ENCODE measurements around the gene NELL1. TPM values are rescaled to one million over a fixed set of nuclear protein-coding genes. Genes with fewer than 3 reads are reported as not detected.
A peak's percentile ranks its signal among the peaks of the same experiment; 100 is the strongest.

NELL1 gene
- total and polyA plus RNA-seq, 2 experiments from 2014 or later: 1.6 TPM; not detected in 1

DNA sequence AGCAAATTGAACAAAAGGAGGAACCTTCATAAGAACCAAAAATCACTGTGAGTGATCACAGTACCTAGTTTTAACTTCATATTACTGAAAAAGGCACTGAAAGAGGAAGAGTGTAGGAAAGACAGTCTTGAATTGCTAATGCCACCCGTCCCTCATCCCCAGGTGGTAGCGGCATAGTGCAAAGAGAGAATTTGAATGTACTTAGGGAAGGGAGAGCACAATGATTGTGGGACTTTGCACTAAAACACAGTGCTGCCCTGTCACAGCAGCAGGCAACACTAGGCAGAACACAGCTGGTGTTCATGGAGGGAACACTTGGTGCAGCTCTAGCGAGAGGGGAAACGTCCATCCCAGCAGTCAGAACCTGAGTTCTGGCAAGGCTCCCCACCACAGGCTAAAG is 807.2 kb downstream of the NELL1 start (continued):
- TF ChIP-seq, protein P1, sequence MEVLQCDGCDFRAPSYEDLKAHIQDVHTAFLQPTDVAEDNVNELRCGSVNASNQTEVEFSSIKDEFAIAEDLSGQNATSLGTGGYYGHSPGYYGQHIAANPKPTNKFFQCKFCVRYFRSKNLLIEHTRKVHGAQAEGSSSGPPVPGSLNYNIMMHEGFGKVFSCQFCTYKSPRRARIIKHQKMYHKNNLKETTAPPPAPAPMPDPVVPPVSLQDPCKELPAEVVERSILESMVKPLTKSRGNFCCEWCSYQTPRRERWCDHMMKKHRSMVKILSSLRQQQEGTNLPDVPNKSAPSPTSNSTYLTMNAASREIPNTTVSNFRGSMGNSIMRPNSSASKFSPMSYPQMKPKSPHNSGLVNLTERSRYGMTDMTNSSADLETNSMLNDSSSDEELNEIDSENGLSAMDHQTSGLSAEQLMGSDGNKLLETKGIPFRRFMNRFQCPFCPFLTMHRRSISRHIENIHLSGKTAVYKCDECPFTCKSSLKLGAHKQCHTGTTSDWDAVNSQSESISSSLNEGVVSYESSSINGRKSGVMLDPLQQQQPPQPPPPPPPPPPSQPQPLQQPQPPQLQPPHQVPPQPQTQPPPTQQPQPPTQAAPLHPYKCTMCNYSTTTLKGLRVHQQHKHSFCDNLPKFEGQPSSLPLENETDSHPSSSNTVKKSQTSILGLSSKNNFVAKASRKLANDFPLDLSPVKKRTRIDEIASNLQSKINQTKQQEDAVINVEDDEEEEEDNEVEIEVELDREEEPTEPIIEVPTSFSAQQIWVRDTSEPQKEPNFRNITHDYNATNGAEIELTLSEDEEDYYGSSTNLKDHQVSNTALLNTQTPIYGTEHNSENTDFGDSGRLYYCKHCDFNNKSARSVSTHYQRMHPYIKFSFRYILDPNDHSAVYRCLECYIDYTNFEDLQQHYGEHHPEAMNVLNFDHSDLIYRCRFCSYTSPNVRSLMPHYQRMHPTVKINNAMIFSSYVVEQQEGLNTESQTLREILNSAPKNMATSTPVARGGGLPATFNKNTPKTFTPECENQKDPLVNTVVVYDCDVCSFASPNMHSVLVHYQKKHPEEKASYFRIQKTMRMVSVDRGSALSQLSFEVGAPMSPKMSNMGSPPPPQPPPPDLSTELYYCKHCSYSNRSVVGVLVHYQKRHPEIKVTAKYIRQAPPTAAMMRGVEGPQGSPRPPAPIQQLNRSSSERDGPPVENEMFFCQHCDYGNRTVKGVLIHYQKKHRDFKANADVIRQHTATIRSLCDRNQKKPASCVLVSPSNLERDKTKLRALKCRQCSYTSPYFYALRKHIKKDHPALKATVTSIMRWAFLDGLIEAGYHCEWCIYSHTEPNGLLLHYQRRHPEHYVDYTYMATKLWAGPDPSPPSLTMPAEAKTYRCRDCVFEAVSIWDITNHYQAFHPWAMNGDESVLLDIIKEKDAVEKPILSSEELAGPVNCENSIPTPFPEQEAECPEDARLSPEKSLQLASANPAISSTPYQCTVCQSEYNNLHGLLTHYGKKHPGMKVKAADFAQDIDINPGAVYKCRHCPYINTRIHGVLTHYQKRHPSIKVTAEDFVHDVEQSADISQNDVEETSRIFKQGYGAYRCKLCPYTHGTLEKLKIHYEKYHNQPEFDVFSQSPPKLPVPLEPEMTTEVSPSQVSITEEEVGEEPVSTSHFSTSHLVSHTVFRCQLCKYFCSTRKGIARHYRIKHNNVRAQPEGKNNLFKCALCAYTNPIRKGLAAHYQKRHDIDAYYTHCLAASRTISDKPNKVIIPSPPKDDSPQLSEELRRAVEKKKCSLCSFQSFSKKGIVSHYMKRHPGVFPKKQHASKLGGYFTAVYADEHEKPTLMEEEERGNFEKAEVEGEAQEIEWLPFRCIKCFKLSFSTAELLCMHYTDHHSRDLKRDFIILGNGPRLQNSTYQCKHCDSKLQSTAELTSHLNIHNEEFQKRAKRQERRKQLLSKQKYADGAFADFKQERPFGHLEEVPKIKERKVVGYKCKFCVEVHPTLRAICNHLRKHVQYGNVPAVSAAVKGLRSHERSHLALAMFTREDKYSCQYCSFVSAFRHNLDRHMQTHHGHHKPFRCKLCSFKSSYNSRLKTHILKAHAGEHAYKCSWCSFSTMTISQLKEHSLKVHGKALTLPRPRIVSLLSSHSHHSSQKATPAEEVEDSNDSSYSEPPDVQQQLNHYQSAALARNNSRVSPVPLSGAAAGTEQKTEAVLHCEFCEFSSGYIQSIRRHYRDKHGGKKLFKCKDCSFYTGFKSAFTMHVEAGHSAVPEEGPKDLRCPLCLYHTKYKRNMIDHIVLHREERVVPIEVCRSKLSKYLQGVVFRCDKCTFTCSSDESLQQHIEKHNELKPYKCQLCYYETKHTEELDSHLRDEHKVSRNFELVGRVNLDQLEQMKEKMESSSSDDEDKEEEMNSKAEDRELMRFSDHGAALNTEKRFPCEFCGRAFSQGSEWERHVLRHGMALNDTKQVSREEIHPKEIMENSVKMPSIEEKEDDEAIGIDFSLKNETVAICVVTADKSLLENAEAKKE (CRISPR knock-in tag; IDR thresholded peaks at IDR 0.05): no peak
- no peak for TF ChIP-seq ZNF114 (CRISPR knock-in tag; IDR thresholded peaks at IDR 0.05)

DNA sequence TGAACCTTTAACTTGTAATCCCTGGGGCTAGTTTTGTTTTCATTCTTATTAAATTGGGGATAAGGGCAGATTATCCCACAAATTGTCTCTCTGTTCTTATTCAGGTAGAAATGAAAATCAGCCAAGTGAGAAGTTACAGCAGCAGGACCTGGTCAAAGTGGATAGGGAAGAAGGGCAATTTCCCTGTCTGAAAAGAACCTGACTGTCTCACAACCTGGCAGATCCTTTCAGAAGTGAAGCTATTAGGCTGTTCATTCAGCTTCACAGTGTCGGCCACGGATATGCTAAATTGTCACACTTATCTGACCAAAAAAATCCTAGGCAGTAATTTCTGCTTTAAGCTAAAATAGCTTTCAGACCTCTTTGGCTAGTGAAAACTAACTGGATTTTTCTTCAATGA is 810.9 kb downstream of the NELL1 start:
- Mint-ChIP-seq H3K27ac (no peak overlapping the region), H3K4me3 (no peak overlapping the region), H3K36me3 (ENCODE audit: low read depth) (no peaks in the 10 kb centered on the region), H3K9me3 (no peaks in the 10 kb centered on the region), H3K4me1 (peaks cover 13% of the 10 kb centered on the region), H3K27me3 (ENCODE audit: insufficient read depth, low read depth, poor library complexity) (no peaks in the 10 kb centered on the region)
- Histone ChIP-seq H4K20me1 (replicated peaks; ENCODE audit: insufficient read depth) (no peaks in the 10 kb centered on the region), H2AFZ (0 out of 2 replicates have a peak overlapping the region, but pooled peaks have one; percentile 14), H3K4me3 (no peak overlapping the region), H3K79me2 (replicated peaks; ENCODE audit: insufficient read depth) (no peaks in the 10 kb centered on the region), H3F3A (replicated peaks; ENCODE audit: low read depth) (no peaks in the 10 kb centered on the region), H3K4me2 (no peak overlapping the region), H3K9me2 (ENCODE audit: insufficient read depth) (no peaks in the 10 kb centered on the region), H3K36me3 (ENCODE audit: insufficient read depth) (no peaks in the 10 kb centered on the region), H3K27me3 (ENCODE audit: insufficient read depth) (no peaks in the 10 kb centered on the region), H3K27ac (ENCODE audit: low read depth) (no peak overlapping the region), H3K4me1 (ENCODE audit: insufficient read depth) (peaks cover 11% of the 10 kb centered on the region)
- no peak for ATAC-seq
- DNase-seq (ENCODE audit: low spot score): no peak
- TF ChIP-seq ZNF331 (CRISPR knock-in tag; IDR thresholded peaks at IDR 0.05; ENCODE audit: low read depth) (no peak), NANOG (IDR thresholded peaks at IDR 0.05; ENCODE audit: borderline replicate concordance) (no peak), JUNB (IDR thresholded peaks at IDR 0.05; ENCODE audit: unreplicated experiment) (no peak), EZH2 (IDR thresholded peaks at IDR 0.05; ENCODE audit: low read depth, unreplicated experiment) (no peak), CREB1 (CRISPR knock-in tag; IDR thresholded peaks at IDR 0.05; ENCODE audit: low read depth) (no peak)
- TF ChIP-seq, protein P2, sequence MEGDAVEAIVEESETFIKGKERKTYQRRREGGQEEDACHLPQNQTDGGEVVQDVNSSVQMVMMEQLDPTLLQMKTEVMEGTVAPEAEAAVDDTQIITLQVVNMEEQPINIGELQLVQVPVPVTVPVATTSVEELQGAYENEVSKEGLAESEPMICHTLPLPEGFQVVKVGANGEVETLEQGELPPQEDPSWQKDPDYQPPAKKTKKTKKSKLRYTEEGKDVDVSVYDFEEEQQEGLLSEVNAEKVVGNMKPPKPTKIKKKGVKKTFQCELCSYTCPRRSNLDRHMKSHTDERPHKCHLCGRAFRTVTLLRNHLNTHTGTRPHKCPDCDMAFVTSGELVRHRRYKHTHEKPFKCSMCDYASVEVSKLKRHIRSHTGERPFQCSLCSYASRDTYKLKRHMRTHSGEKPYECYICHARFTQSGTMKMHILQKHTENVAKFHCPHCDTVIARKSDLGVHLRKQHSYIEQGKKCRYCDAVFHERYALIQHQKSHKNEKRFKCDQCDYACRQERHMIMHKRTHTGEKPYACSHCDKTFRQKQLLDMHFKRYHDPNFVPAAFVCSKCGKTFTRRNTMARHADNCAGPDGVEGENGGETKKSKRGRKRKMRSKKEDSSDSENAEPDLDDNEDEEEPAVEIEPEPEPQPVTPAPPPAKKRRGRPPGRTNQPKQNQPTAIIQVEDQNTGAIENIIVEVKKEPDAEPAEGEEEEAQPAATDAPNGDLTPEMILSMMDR (conservative IDR thresholded peaks at IDR 0.05; ENCODE audit: low read depth in 2 of 2): no peak
- TF ChIP-seq, protein P1 (CRISPR knock-in tag; IDR thresholded peaks at IDR 0.05): no peak

All from GM23338 (cell line).